Esophagus muscularis mucosa (tissue), 3 donors: ENCODE measurements around the gene SIX3.

Experiments used
- CTCF ChIP-seq, 3 experiments: fragments of 200-600 bp in 2 of 3; fragments of 450-650 bp in 1 of 3; sonication (generic) in 2 of 3; IDR thresholded peaks; one replicate each; pipeline ENCODE4 v1.5.1; 2017 to 2019; ENCODE audit warnings: antibody characterized with exemption in 3 of 3, mild to moderate bottlenecking in 2 of 3, moderate library complexity in 1 of 3
- POLR2A ChIP-seq: fragments of 450-650 bp; IDR thresholded peaks from one replicate; pipeline ENCODE4 v1.6.1; 2017; ENCODE audit warnings: antibody characterized with exemption, moderate library complexity, mild to moderate bottlenecking, low read depth

GRCh38 chr2:44994377-44994776 lies 52.9 kb downstream of the SIX3 start:
- TF ChIP-seq POLR2A (no peak), CTCF (IDR thresholded peaks at IDR 0.05) (no peak)
